Epidermal melanocyte (primary cell): ENCODE data around the gene ACTR1A.
"Not testable (repeated sequence)": the region's sequence is repeated elsewhere in the genome, so short reads cannot be mapped to it uniquely, and the experiment has no call there.

ENCODE experiments used
- DNase-seq: peaks from one replicate; pipeline ENCODE4 v3.0.0; 2011; ENCODE audit warnings: low spot score; ENCODE audit not compliant: insufficient read length

The ACTR1A gene

DNA sequence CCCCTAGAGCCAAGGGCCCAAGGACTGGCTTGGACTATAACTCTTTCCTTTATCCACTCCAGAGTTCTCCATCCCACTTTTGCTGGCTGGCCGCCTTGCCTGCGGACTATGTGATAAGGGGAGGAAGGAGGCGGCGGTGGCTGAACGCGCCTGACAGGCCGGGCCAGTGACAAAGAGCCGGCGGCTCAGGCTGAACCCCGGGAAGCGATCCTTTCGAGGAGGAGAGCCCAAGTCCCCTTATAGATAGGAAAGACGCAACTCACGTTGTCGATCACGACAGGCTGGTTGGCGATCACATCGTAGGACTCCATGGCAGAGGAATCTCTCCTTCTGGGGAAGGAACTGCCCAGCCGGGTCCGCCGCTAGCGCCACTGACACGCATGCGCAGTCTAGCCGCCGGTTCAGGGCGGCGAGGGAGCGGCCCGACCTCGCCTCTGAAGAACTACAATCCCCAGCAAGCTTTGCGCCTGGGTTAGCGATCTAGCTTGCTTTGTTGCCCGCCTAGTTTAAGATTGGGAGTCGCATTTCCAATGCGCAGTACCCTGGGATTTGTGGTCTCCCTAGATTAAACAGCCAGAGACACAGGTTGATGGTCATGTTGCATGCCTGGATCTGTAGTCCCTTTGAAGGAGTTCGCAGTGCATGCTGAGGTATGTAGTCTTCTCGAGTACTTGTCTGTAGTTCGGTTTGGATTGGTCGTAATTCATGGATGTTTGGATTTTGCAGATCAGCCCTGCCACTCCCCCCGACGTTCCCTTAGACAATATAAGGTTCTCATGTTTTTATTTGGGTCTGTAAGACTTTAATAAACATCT, at the start of gene ACTR1A:
TSS of gene ACTR1A (minus strand) at position 376 of the 815 bp plus-strand sequence. CDS start at position 311, 65 bp downstream.
- peak; percentile 80 for DNase-seq

DNA sequence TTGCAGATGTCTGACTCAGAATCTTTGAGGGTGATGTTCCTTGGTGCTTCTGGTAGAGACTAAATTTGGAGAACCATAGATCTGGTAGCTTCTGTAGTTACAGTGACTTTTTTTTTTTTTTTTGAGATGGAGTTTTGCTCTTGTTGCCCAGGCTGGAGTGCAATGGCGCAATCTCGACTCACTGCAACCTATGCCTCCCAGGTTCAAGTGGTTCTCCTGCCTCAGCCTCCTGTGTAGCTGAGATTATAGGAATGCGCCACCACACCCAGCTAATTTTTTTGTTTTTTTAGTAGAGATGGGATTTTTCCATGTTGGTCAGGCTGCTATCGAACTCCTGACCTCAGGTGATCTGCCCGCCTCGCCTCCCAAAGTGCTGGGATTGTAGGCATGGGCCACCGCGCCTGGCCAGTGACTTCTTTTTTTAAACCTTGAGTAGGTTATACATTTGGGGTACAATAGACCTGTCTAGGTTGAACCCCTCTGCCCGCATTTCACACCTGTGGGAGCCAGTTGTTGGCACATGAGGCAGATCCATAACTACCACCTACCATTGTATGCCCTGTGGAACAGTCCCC, 48.2 kb upstream of the ACTR1A start:
- DNase-seq = no peak

DNA sequence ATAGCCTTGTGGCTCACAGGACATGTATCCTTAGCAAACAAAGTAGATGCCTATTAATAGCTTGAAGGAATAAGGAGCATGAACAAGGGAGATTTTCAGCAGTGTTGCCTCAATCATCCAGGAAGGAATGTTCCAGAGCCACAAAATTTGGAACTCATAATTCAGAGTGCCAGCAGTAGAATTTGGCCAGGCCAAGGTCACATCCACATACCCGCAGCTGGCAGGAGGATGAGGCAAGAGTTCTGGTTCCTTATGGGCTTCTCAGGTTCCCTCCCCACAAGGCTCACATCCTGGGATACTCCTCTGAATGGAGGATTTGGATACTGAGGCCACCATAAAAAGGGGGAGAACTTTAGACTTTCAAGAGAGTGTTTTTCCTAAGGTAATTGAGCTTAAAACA, 47.0 kb upstream of the ACTR1A start:
- no peak for DNase-seq

DNA sequence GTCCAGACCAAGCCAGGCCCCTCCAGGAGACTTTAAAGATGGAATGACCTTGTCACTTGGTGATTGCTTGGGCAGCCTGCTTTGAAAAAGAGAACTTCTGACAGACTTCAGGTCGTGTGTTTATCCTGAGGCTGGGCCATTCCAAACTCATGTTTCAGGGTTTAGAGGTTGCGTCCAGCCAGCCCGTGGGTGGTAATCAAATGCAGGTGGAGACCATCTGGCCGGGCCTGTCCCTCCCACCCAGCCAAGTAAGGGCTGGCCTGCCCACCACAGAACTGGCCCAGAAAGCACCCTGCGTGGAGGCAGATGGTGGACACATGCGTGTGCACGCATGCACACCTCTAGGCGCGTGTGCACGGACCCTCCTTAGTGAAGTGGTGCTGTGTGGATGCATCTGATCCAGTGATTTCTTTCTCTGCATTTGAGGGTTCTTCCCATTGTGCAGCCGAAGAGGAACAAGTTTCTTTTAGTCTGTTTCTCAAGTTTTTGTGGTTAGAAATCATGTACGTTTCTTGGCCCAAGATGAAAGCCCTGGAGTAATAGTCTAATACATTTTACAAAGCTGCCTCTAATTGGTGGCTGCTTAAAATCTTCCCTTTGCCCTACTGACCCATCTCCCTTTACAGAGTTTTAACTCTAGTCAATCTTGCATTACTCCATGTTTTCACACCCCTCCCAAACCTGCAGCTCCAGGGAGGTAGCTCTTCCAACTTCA, 44.3 kb upstream of the ACTR1A start:
- DNase-seq = no peak

DNA sequence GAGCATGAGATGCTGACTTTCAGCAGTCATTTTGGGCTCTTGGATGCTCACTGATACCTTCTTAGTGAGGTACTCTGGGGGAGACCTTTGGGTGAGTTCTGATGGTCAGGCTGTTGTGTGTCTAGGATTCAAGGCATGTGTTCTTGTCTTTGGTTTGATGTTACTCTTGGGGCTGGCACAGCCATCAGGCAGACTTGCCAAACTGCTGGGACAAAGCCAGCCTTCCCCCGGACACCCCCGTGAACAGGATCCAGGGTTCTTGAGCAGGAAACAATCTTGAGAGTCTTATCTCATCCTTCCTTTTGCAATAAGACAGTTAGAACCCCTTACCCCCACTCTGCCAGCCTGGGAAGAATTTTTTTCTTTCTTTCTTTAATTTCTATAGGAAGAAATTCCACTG, 43.5 kb upstream of the ACTR1A start:
- no peak for DNase-seq

DNA sequence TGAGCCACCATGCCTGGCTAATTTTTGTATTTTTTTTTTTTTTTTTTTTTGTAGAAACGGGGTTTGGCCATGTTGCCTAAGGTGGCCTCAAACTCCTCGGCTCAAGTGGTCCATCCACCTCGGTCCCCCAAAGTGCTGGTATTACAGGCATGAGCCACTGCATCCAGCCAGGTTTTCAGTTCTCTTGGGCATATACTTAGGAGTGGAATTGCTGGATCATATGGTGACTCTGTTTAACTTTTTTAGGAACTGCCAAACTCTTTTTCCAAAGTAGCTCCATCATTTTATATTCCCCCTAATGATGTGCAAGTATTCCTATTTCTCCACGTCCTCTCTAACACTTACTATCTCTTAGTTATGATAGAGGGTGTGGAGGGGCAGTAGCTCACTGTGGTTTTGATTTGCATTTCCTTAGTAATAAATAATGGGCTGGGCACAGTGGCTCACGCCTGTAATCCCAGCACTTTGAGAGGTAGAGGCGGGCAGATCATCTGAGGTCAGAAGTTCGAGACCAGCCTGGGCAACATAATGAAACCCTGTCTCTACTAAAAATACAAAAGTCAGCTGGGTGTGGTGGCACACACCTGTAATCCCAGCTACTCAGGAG, 42.9 kb upstream of the ACTR1A start:
- no peak for DNase-seq

DNA sequence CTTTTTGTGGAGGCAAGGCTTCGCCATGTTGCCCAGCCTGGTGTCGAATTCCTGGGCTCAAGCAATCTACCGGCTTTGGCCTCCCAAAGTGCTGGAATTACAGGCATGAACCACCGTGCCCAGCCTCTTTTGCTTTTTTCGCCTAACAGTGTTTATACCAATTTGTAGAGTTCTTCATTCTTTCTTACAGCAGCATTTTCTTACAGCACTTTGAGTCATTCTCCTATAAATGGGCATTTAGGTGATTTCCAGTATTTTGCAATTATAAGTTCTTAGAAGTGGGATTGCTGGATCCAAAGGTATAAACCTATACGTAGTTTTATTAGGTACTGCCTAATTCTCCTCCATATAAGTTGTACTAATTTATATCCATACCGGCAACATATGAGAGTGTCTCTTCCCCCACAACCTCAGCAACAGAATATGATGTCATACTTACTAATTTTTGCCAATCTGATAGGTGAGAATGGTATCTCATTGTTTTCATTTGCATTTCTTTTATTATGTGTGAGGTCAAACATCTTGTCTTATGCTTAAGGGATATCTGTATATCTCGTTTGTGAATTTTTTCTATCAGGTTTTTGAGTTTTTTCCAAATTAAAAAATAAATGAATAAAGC, 40.4 kb upstream of the ACTR1A start:
- no peak for DNase-seq

DNA sequence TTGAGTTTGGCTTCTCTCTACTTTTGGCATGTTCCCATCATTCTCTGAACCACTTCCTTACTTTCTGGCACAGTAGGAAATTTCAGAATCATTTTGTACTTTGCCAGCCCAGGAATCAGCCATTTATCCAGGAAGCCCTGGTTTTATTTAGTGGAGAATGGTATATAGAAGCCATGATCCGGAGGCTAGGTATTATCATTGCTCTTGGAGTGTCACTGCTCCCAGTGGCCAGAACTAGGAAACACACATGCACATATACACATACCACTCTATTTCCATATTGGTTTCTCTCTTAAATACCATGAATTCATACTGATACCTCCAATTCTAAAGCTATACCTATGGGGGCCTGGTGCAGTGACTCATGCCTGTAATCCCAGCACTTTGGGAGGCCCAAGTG, 37.5 kb upstream of the ACTR1A start:
- no peak for DNase-seq

DNA sequence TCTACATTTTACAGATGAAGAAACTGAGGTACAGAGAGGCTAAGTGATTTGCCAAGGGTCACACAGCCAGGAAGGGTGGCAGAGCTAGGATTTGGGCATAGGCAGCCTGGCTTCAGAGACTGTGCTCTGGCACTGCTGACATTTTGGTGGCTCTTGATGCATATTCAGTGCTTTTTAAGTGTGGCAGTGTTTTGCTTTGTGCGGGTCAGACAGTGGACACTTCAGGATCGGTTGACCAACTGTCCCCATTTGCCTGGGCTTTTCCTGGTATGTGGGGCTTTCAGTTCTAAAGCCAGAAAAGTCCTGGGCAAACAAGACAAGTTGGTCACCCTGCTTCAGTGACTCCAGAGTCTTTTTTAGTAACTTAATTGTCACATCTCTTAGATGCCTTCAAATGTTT, 36.3 kb upstream of the ACTR1A start:
- no peak for DNase-seq

DNA sequence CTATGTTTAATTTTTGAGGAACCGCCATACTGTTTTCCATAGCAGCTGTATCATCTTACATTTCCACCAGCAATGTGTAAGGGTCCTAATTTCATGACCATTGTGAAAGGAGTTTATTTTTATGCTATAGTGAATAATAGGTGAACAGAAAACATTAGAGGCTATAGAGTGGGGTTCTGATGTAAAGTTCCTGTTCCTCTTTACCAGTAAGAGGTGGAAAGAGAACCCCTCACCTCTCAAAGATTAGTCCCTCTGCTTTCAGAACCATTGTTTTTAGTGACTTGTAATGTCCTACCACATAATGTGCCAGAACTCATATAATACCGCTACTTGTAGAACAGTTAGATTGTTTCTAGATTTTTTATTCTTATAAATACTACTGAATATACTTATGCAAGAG, 35.4 kb upstream of the ACTR1A start:
- no peak for DNase-seq

DNA sequence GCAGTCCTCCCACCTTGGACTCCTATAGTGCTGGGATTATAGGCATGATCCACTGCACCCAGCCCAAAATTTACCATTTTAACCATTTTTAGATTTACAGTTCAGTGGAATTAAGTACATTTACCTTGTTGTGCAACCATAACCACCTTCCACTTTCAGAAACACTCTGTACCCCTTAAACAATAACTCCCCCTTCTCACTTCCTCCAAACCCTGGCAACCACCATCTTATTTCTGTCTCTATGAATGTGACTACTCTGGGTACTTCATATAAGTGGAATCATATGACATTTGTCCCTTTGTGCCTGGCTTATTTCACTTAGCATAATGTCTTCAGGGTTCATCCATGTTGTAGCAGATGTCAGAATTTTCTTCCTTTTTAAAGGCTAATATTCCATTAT, 34.9 kb upstream of the ACTR1A start:
- no peak for DNase-seq

DNA sequence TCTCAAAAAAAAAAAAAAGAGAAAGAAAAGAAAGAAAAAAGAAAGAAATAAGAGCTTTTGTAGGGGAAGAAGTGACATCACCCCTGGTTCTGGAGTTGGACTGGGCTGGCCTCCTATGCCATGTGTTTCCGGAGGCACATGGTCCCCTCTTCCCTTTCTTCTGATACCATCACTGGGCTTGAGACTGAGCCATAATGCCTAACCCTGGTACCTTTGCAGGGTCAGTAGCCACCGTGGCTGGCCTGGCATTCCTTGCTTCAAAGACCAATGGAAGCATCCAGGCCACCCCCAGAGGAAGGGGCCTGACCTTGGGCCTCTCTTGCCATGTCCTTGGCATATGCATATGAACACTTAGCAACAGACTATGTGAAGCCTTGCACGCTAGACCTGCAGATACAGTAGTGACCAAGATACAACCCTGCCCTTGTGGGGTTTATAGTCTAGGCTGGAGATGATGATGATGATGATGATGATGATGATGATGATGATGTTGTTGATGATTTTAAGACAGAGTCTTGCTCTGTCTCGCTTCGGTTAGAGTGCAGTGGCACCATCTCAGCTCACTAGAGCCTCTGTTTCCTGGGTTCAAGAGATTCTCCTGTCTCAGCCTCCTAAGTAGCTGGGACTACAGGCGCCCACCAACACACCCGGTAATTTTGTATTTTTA, 33.1 kb upstream of the ACTR1A start:
- DNase-seq = no peak

DNA sequence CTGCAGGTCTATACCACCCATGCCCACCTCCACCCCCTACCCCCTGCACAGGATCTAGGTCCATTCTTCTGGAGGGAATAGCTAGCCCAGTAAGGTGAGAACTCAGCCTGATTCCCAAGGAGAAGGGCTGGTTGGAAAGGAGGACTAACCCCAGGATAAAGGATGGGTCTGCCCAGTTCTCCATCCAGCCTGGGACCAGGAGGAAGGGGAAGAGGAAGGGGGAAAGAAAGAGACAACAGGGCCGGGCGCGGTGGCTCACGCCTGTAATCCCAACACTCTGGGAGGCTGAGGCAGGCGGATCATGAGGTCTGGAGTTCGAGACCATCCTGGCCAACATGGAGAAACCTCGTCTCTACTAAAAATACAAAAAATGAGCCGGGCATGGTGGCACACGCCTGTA, 32.5 kb upstream of the ACTR1A start:
- not testable (repeated sequence) for DNase-seq

DNA sequence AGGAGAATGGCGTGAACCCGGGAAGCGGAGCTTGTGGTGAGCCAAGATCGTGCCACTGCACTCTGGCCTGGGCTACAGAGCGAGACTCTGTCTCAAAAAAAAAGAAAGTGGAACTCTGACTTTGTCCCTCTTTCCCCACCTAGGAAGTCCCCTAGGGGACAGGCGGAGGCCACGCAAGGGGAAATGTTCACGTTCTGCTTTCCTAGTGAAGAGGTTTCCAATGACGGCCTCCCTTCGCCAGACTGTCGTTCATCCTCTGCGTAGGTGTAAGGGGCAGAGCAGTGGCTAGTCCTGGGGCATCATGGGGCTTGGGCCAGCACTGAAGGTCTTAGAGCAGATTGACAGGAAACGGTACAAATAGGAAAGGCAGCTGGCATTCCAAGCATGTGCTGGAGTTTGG, 31.8 kb upstream of the ACTR1A start:
- DNase-seq = no peak

DNA sequence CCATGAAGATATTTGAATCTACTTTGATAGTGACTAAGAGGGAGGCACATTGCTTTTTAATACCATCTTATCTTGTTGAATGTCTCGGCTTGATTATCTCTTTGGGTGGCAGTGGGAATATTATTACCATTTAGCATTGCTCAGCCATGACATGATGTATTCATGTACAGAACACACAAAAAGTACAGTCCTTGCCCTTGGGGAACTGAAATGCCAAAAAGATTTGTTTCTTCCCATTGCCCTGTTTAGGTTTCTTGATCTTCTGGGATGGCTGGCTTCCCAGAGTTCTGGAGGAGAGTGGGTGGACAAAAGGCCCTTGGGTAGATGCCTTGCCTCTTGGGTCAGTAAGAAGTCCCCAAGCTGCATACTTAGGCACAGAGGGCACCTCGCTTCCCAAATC, 25.0 kb upstream of the ACTR1A start:
- no peak for DNase-seq

DNA sequence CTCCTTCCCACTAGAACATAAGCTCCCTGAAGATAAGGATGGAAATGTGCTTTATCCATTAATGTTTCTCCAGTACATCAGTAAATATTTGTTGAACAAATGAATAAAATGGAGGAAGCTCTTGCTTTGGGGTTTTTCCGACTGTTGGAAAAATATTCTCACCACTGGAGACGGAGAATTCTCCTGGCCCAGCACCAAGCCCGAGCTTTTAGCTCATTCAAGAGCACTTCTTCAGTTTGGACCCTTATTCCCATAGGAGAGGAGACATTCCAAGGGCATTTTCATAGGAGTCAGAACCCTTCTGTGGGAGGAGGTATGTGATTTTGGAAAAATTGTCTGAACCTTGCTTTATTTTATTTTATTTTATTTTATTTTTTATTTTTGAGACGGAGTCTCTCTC, 22.2 kb upstream of the ACTR1A start:
- no peak for DNase-seq

DNA sequence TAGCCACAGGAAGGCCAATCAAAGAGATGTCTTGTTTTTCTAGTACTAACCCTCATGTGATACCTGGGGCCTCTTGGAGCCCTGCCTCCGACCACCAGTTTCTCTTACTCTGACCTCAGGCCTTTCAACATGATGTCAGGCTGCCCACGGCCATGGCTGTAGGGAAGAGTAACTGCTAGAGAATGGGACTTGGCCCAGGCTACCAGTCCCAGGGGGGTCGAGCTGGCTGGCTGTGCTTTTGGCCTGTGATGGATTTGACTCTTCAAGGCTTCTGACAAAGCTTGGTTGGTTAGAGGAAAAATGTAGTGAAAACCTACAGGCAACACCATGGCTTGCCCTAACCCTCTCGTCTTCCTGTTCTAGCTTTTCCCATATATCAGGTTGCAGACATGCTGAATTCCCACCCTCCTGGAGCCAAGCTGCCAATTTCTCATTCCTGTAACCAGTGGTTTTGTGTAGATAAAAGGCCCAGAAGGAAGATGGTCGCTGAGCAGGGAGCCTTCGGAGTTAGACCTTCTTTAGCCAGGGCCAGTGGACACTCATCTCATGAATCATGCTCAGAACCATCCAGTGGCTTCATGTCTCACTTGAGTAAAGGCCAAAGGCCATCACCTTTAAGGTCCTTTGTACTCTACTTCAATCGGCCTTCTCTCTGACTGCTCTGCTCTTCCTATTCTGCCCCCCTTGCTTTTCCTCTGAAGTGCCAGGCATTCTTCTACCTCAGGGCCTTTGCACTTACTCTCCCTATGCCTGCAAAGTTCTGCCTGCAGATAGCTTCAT, 20.9 kb upstream of the ACTR1A start:
- DNase-seq = no peak

DNA sequence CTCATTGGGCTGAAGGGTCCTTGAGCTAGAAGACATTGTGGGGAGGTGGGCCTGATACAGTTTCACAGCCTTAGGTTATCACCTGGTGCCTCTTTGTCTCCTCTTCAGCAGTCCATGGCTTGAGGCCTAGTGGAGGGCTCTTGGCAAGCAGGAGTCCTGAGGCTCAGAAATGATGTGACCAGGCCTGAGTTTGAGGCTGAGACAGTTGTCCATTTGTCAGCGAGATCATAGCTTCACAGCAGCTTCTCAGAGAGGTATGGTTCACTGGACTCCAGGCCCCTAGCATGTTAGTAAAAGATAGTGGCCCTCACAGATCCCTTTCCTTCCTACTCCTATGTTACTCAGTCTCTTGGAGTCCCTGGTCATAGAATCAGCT, 20.4 kb upstream of the ACTR1A start:
- DNase-seq = no peak

DNA sequence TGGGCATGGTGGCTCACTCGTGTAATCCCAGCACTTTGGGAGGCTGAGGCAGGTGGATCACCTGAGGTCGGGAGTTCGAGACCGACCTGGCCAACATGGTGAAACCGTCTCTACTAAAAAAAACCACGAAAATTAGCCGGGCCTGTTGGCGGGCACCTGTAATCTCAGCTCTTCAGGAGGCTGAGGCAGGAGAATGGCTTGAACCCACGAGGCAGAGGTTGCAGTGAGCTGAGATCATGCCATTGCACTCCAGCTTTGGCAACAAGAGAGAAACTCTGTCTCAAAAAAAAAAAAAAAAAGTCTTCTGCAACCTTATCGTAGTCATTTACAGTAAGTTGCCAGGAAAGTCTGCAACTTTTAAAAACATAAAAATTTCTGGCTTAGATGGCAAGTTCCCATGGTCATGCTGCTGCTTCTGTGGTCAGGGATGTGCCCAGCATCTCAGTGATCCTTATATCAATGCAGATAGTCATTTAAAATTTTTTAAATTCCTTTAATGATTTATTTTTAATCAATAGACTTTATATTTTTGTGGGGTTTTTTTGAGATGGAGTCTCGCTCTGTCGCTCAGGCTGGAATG, 16.8 kb upstream of the ACTR1A start:
- DNase-seq = no peak

DNA sequence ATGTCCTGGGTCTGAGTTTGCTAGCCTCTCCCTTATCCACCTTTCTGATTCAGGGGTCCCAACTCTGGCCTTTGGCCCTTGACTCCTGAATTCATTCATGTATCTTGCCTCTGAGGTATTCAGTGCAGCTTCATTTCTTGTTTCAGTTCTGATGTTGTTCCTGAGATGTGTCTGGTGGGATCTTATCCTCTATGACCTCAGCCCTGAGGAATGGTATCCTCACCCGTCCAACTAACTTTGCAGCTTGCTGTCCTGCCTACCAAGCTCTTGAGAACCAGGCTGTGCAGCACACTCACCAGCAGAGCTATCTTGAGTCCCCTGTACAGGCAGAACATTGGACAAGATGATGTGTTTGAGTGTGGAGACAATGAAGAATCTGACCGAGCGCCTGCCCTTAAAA, 15.0 kb upstream of the ACTR1A start:
- DNase-seq = no peak
